Large intestine (tissue), 3 donors: ENCODE measurements around the gene ATP1B1. TPM values are rescaled to one million over a fixed set of nuclear protein-coding genes. Genes with fewer than 3 reads are reported as not detected.

Experiments used
- DNase-seq, 2 donors: peaks; one replicate each; pipeline versions ENCODE4 v3.0.0 to v3.0.0-alpha.2; 2013
- H3K27ac ChIP-seq: one replicate; pipeline ENCODE4 v1.5.1; 2013; ENCODE audit warnings: low read length
- H3K27me3 ChIP-seq: 2 replicates; pipeline ENCODE4 v1.6.1; 2013; ENCODE audit warnings: low read length; ENCODE audit not compliant: control insufficient read depth, insufficient read depth
- H3K36me3 ChIP-seq: 2 replicates; pipeline ENCODE4 v1.6.1; 2013; ENCODE audit warnings: low read length; ENCODE audit not compliant: control insufficient read depth, insufficient read depth
- H3K4me1 ChIP-seq: one replicate; pipeline ENCODE4 v1.6.1; 2013; ENCODE audit warnings: low read length; ENCODE audit not compliant: control insufficient read depth, insufficient read depth
- H3K4me3 ChIP-seq: one replicate; pipeline ENCODE4 v1.5.1; 2013; ENCODE audit warnings: low read length
- H3K9me3 ChIP-seq: one replicate; pipeline ENCODE4 v1.6.1; 2013; ENCODE audit warnings: mild to moderate bottlenecking, low read depth, low read length, moderate library complexity; ENCODE audit not compliant: control insufficient read depth
- WGBS: methylation state at CpG from one replicate; pipeline ENCODE4 v1.1.5; 2013; ENCODE audit warnings: low lambda C conversion rate; ENCODE audit not compliant: insufficient coverage; 5-methylcytosine and 5-hydroxymethylcytosine counted together
- polyA plus RNA-seq: library from polyadenylated mRNA; unstranded; fragments of 120-200 nt; gene quantifications from one replicate; pipeline ENCODE4 v1.2.1, GENCODE V29; 2013

Gene ATP1B1
- polyA plus RNA-seq, 1 donor: 167 TPM

DNA sequence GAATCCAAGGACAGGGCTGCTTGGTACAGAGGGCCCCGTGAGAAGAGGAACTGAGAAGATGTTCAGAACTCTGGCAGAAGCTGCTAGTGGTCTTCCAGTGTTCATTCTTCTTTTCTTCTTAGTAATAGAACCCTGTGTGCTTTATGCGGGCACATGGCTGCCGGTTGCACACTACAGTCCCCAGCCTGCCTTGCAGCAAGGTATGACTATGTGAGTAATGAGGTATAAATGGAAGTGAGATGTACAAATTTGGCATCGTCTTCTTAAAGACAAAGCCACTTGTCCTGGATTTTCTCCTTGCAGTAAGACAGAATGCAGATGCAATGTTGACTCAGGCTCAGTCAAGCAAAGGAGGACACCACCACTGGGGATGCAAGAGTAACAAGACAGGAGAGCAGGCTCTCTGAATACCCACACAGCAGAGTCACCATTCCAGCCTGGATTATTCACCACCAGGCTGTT lies 15.0 kb upstream of the ATP1B1 start:
- Histone ChIP-seq H3K4me3 (no peak overlapping the region), H3K27ac (no peak overlapping the region), H3K9me3 (no peaks in the 10 kb centered on the region), H3K36me3 (no peaks in the 10 kb centered on the region), H3K4me1 (peaks cover 21% of the 10 kb centered on the region), H3K27me3 (no peaks in the 10 kb centered on the region)
- WGBS: no CpG with 5 or more reads among the region's 4 CpGs
- no peak for DNase-seq

DNA sequence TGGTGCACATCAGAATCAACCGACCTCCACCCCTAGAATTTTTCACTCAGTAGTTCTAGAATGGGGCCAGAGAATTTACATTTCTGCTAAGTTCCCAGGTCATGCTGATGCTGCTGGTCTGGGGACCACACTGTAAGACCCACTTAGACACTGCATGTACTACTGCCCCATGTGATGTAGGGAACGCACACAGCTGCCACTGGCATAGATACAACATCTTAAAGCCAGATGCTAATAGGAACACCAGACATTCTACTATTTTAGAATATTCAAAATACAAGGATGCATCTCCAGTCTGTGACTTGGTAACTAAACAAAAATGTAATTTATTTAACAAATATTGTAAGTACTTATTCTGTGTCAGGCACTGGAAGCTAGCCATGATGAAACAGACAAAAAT lies 14.1 kb upstream of the ATP1B1 start:
- DNase-seq: no peak
- Histone ChIP-seq H3K4me1 (peaks cover 12% of the 10 kb centered on the region), H3K9me3 (no peaks in the 10 kb centered on the region), H3K27me3 (no peaks in the 10 kb centered on the region), H3K4me3 (no peak overlapping the region), H3K36me3 (no peaks in the 10 kb centered on the region), H3K27ac (no peak overlapping the region)
- WGBS: no CpG with 5 or more reads among the region's 2 CpGs

DNA sequence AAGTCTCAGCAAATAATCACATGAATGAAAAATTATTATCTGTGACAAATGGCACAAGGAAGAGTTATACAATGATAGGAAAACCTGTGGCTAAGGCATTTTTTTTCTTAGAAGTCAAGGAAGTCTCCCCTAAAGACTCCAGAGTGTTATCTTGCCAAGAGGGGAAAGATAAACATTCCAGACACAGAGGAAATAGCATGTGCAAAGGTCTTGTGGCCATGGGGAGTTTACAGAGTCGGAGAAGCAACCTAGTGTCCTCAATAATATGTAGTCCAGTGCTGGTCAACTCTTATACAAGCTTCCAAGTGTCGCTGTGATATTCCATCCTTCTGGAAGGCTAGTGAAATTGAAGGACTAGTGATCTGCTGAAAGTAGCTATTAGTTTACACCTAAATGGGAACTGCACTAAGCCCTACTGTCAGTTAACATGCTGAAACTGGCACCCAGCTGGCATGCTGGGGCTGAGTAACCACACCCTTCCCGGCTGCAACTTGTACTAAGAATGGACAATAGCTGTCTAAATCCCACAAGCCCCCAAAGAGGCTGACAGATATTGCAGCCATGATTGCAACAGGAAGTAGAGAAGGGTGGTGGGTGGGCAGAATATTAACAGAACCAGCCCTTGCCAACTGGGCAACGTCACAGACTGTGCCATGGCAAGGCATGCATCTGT lies 11.5 kb upstream of the ATP1B1 start:
- no peaks in the 10 kb centered on the region for H3K36me3 ChIP-seq
- peaks cover 5% of the 10 kb centered on the region for H3K4me1 ChIP-seq
- no CpG with 5 or more reads among the region's 4 CpGs for WGBS
- no peak overlapping the region for H3K27ac ChIP-seq
- no peaks in the 10 kb centered on the region for H3K27me3 ChIP-seq
- H3K4me3 ChIP-seq: no peak overlapping the region
- DNase-seq: no peak
- no peaks in the 10 kb centered on the region for H3K9me3 ChIP-seq

DNA sequence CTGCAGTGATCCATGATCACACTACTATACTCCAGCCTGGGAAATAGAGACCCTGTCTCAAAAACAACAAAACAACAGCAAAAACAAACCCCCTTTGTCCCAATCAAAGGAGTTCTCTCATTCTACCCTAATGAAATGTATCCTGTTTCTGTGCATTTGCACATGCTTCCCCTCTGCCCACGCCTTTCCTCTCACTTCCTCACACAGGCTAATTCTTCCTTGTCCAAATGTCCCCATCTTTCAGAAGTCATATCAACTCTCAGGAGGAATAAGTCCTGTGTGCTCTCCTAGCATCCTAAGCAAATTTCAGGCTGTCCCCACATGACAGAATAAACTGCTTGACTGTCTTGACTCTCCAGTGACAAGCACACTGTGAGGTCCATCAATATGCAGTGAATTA lies 8.1 kb upstream of the ATP1B1 start:
- H3K36me3 ChIP-seq: no peaks in the 10 kb centered on the region
- WGBS: 100% methylated on average over 1 of the region's 1 CpG
- no peak overlapping the region for H3K27ac ChIP-seq
- H3K4me3 ChIP-seq: no peak overlapping the region
- no peak for DNase-seq
- peaks cover 37% of the 10 kb centered on the region for H3K4me1 ChIP-seq
- no peaks in the 10 kb centered on the region for H3K27me3 ChIP-seq
- H3K9me3 ChIP-seq: no peaks in the 10 kb centered on the region

DNA sequence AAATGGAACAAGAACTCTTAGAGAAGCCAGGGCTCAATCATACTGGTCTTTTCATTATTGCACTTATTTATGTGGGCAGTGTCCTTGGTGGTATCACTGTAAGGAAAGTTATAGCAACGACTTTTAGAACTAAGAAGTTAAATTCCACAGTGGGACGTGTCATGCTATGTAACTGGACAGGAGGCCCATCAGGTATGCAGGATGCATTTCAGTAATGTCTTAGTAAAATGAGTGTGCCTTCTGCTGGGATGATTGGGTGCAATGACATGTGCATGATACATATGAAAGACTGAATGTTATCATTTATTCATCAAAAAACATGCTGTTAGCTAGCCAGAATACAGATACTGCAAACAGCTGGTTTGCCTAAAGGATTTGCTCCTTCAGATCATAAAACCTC lies 6.9 kb upstream of the ATP1B1 start:
- H3K4me3 ChIP-seq: no peak overlapping the region
- no CpG with 5 or more reads among the region's 2 CpGs for WGBS
- H3K27me3 ChIP-seq: no peaks in the 10 kb centered on the region
- H3K4me1 ChIP-seq: peaks cover 49% of the 10 kb centered on the region
- no peak overlapping the region for H3K27ac ChIP-seq
- no peaks in the 10 kb centered on the region for H3K9me3 ChIP-seq
- no peaks in the 10 kb centered on the region for H3K36me3 ChIP-seq
- no peak for DNase-seq

DNA sequence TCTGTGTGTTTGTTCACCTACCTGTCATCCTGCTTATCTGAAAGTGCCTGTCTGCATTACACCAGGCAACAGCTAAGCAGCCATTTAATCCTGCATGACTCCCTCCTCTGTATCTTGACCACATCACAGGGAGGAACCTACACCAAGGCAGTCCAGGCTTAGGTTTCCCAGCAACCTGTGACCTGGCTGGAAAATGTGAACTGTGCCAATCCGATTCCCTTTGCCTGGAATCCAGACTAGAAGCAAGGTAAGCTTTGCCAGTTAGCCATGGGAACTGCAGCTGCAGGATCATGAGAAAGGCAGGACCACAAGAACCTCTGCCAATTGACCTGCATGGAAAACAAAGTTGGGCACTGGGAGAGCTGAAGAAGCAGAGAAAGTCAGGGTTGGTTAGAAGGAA lies 6.3 kb upstream of the ATP1B1 start:
- Histone ChIP-seq H3K27ac (peak overlapping the region; percentile 23), H3K36me3 (no peaks in the 10 kb centered on the region)
- no CpG with 5 or more reads among the region's 1 CpG for WGBS

DNA sequence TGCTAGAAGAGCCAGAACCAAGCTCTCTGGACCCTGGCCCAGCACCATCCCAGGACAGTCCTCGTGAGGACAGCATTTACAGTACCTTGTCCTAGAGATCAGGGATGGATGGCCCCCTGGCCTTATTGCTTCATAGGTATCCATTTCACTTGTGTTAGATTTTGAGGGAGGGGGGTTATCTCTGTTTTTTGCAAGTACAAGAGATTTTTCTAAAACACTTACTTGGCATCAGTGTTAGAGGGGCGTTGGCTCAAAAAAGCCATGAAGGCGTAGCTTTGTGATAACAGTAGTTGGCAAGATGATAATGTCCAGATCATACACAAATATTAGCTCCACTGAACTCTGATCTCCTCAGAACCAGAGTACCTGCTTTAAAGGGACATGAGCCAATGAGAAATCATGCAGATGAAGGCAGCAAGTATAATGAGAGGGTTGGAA lies 5.8 kb upstream of the ATP1B1 start:
- Histone ChIP-seq H3K27ac (peak overlapping the region; percentile 23), H3K4me3 (no peak overlapping the region), H3K9me3 (no peaks in the 10 kb centered on the region), H3K36me3 (no peaks in the 10 kb centered on the region), H3K4me1 (peaks cover 55% of the 10 kb centered on the region), H3K27me3 (no peaks in the 10 kb centered on the region)
- WGBS: no CpG with 5 or more reads among the region's 3 CpGs
- DNase-seq: peak in 1 of 2 donors; percentile 63

More for the DNA sequence above, 6.3 kb upstream of the ATP1B1 start:
- H3K4me3 ChIP-seq: no peak overlapping the region
- peaks cover 52% of the 10 kb centered on the region for H3K4me1 ChIP-seq
- no peaks in the 10 kb centered on the region for H3K27me3 ChIP-seq
- peak in 1 of 2 donors; percentile 27 for DNase-seq
- no peaks in the 10 kb centered on the region for H3K9me3 ChIP-seq

DNA sequence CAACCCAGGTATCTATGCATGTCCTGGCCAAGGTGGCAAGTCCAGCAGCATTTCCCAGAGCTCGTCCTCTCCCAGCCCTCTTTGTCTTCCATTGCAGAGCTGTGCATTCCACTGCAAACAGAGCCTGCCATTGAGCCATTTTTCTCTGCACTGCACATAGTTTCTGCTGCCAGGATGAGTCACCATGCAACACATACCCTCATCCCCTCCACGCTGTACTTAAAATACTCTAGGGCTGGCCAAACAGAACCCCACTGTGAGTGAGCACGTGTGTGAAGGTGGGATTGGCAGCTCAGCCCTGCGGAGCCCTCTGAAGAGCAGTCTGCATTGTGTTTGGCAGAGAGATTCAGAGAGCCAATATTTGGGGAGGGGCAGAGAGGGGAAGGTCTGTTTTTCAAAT lies 3.9 kb upstream of the ATP1B1 start:
- WGBS: no CpG with 5 or more reads among the region's 4 CpGs
- H3K27me3 ChIP-seq: no peaks in the 10 kb centered on the region
- H3K27ac ChIP-seq: peak overlapping the region; percentile 92
- H3K4me1 ChIP-seq: peaks cover 55% of the 10 kb centered on the region
- H3K36me3 ChIP-seq: no peaks in the 10 kb centered on the region
- H3K4me3 ChIP-seq: no peak overlapping the region
- no peaks in the 10 kb centered on the region for H3K9me3 ChIP-seq
- peak in 1 of 2 donors; percentile 54 for DNase-seq

DNA sequence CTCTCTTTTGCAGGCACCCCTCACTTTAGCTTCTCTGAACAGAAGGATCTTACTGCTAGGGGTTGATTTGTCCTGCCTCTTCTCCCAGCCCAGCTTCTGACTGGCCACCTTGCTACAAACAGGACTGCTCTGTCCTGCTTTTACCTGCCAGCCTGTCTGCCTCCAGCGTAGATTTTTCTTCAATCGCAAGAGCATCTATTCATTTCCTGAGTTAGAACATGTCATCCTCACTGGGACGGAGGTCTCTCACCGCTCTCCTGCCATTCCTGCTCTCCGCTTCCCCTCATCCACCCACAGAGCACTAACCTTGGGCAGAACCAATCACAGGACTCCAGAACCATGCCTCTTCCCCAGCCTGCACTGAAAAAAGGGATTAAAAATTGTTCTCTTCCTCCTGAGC lies 3.5 kb upstream of the ATP1B1 start:
- Histone ChIP-seq H3K9me3 (no peaks in the 10 kb centered on the region), H3K36me3 (no peaks in the 10 kb centered on the region), H3K27ac (peak overlapping the region; percentile 92), H3K4me3 (no peak overlapping the region), H3K27me3 (no peaks in the 10 kb centered on the region), H3K4me1 (peaks cover 55% of the 10 kb centered on the region)
- no CpG with 5 or more reads among the region's 5 CpGs for WGBS
- no peak for DNase-seq

DNA sequence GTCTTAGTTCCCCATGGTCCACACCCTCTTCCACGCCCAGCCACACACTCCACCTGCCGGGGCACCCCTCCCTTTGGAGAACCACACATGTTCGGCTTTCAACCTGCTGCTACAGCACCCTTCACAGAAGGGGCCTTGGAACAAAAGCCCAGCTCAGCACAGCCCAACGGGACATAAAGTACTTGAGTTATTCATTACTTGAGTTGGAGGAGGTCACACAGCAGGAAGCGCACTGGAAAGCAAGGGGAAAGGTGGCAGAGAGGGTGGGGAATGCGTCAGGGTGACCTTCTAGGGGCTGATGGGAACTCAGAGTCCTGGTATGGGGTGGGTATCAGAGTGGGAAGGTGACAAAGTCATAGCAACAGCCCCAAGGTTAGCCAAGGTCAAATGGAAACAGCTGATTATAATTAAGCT lies 3.0 kb upstream of the ATP1B1 start:
- no peaks in the 10 kb centered on the region for H3K27me3 ChIP-seq
- H3K9me3 ChIP-seq: no peaks in the 10 kb centered on the region
- no CpG with 5 or more reads among the region's 6 CpGs for WGBS
- peak overlapping the region; percentile 92 for H3K27ac ChIP-seq
- H3K4me3 ChIP-seq: no peak overlapping the region
- H3K4me1 ChIP-seq: peaks cover 55% of the 10 kb centered on the region
- H3K36me3 ChIP-seq: no peaks in the 10 kb centered on the region
- DNase-seq: peak; percentile 82 to 93

DNA sequence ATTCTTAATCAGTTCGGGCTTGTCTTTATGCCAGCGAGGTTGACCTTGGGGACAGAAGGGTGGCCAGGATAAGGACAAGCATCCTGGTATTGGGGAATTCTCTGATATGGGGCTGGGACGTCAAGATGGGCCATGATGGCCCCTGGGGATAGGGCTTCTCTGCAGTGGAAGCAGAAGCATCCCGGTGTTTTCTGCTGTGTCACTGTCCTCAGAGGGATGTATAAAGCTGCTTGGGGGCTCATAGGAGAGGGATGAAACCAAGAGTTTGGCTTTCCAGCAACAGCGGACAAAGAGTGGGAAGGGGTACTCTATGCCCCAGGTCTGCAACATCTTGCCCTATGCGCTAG lies 1.4 kb upstream of the ATP1B1 start:
- peak overlapping the region; percentile 28 for H3K4me3 ChIP-seq
- peak overlapping the region; percentile 44 for H3K27ac ChIP-seq
- H3K4me1 ChIP-seq: peaks cover 56% of the 10 kb centered on the region

More for the DNA sequence above, 1.4 kb upstream of the ATP1B1 start:
- Histone ChIP-seq H3K36me3 (no peaks in the 10 kb centered on the region), H3K27me3 (no peaks in the 10 kb centered on the region), H3K9me3 (no peaks in the 10 kb centered on the region)
- DNase-seq: no peak
- no CpG with 5 or more reads among the region's 6 CpGs for WGBS
